Astrocyte (in vitro differentiated cells and primary cell): ENCODE results near the gene ETFA. TPM values are rescaled to one million over a fixed set of nuclear protein-coding genes. Genes with fewer than 3 reads are reported as not detected.

Experiments used
- DNase-seq: peaks from one replicate; pipeline ENCODE4 v3.0.0-alpha.2; 2010; ENCODE audit warnings: low read depth
- FAIRE-seq: peaks from 2 replicates; lab custom pipeline; 2011; peaks lifted over from hg19 to GRCh38; lab: Jason Lieb, UNC
- H2AFZ ChIP-seq: 2 replicates; pipeline ENCODE4 v1.6.0; 2012; ENCODE audit warnings: low read depth, low read length, inconsistent platforms
- H3K27ac ChIP-seq: 2 replicates; pipeline ENCODE4 v1.5.1; 2011; ENCODE audit warnings: low read depth, low read length, inconsistent platforms
- H3K27me3 ChIP-seq: 2 replicates; pipeline ENCODE4 v1.6.0; 2011; ENCODE audit warnings: low read length, inconsistent platforms; ENCODE audit not compliant: insufficient read depth
- H3K36me3 ChIP-seq: 2 replicates; pipeline ENCODE4 v1.5.1; 2011; ENCODE audit warnings: low read length, inconsistent platforms; ENCODE audit not compliant: insufficient read depth
- H3K4me1 ChIP-seq: 2 replicates; pipeline ENCODE4 v1.5.1; 2011; ENCODE audit warnings: low read length, inconsistent platforms; ENCODE audit not compliant: insufficient read depth
- H3K4me2 ChIP-seq: 2 replicates; pipeline ENCODE4 v1.6.0; 2012; ENCODE audit warnings: low read length, inconsistent platforms
- H3K4me3 ChIP-seq: 2 replicates; pipeline ENCODE4 v1.5.1; 2011; ENCODE audit warnings: low read depth, mild to moderate bottlenecking, low read length, inconsistent platforms; ENCODE audit not compliant: insufficient read depth
- H3K79me2 ChIP-seq: 2 replicates; pipeline ENCODE4 v1.6.0; 2012; ENCODE audit warnings: mild to moderate bottlenecking, low read length, inconsistent platforms; ENCODE audit not compliant: insufficient read depth
- H3K9ac ChIP-seq: 2 replicates; pipeline ENCODE4 v1.6.0; 2012; ENCODE audit warnings: mild to moderate bottlenecking, low read length, inconsistent platforms
- H3K9me3 ChIP-seq: 2 replicates; pipeline ENCODE4 v1.5.1; 2012; ENCODE audit warnings: low read depth, mild to moderate bottlenecking, low read length, inconsistent platforms; ENCODE audit not compliant: insufficient read depth
- H4K20me1 ChIP-seq: 2 replicates; pipeline ENCODE4 v1.6.0; 2012; ENCODE audit warnings: low read length, inconsistent platforms; ENCODE audit not compliant: insufficient read depth
- H3K27ac Mint-ChIP-seq: one replicate; pipeline ENCODE4 v1.8.0; 2021; ENCODE audit warnings: mild to moderate bottlenecking, mixed read lengths; ENCODE audit not compliant: unreplicated experiment
- H3K27me3 Mint-ChIP-seq: one replicate; pipeline ENCODE4 v1.8.0; 2021; ENCODE audit warnings: low read depth, mixed read lengths; ENCODE audit not compliant: unreplicated experiment
- H3K36me3 Mint-ChIP-seq: one replicate; pipeline ENCODE4 v1.8.0; 2021; ENCODE audit warnings: low read depth, mixed read lengths; ENCODE audit not compliant: unreplicated experiment
- H3K4me1 Mint-ChIP-seq: one replicate; pipeline ENCODE4 v1.8.0; 2021; ENCODE audit warnings: low read depth, mixed read lengths; ENCODE audit not compliant: unreplicated experiment
- H3K4me3 Mint-ChIP-seq: one replicate; pipeline ENCODE4 v1.8.0; 2021; ENCODE audit warnings: mild to moderate bottlenecking, moderate library complexity, mixed read lengths; ENCODE audit not compliant: unreplicated experiment
- H3K9me3 Mint-ChIP-seq: one replicate; pipeline ENCODE4 v1.8.0; 2021; ENCODE audit warnings: mild to moderate bottlenecking, mixed read lengths; ENCODE audit not compliant: unreplicated experiment
- CTCF ChIP-seq: IDR thresholded peaks from 2 replicates; pipeline ENCODE4 v1.5.1; 2011; ENCODE audit warnings: low read depth, mild to moderate bottlenecking, inconsistent platforms, low read length, moderate library complexity; ENCODE audit not compliant: insufficient read depth
- EZH2 ChIP-seq: IDR thresholded peaks from 2 replicates; pipeline ENCODE4 v1.6.1; 2012; ENCODE audit warnings: mild to moderate bottlenecking, low read length, inconsistent platforms; ENCODE audit not compliant: insufficient read depth
- total RNA-seq: library from RNA; stranded (reverse); gene quantifications from 2 replicates; pipeline ENCODE4 v1.2.1, GENCODE V29; 2021

The ETFA gene
- total RNA-seq, 1 donor from 2014 or later = 126 TPM

GRCh38 chr15:76353023-76353577, 41.8 kb upstream of the ETFA start:
- Histone ChIP-seq H3K27ac (no peak overlapping the region), H3K27me3 (no peaks in the 10 kb centered on the region), H3K4me1 (no peaks in the 10 kb centered on the region), H3K79me2 (no peaks in the 10 kb centered on the region), H3K4me2 (no peak overlapping the region), H3K9me3 (no peaks in the 10 kb centered on the region), H4K20me1 (no peaks in the 10 kb centered on the region), H3K9ac (no peak overlapping the region), H3K36me3 (no peaks in the 10 kb centered on the region), H2AFZ (no peak overlapping the region), H3K4me3 (no peak overlapping the region)
- peak; percentile 55 for FAIRE-seq
- Mint-ChIP-seq H3K27me3 (peaks cover 29% of the 10 kb centered on the region), H3K4me1 (peaks cover 4% of the 10 kb centered on the region), H3K27ac (no peak overlapping the region), H3K9me3 (no peaks in the 10 kb centered on the region), H3K36me3 (no peaks in the 10 kb centered on the region), H3K4me3 (no peak overlapping the region)
- no peak for TF ChIP-seq CTCF
- no peak for TF ChIP-seq EZH2
- DNase-seq = no peak

GRCh38 chr15:76349301-76350070, 38.2 kb upstream of the ETFA start:
- no peaks in the 10 kb centered on the region for H3K36me3 ChIP-seq
- Mint-ChIP-seq H3K36me3 (no peaks in the 10 kb centered on the region), H3K27ac (no peak overlapping the region), H3K4me1 (peaks cover 9% of the 10 kb centered on the region), H3K4me3 (no peak overlapping the region), H3K27me3 (peaks cover 38% of the 10 kb centered on the region), H3K9me3 (peaks cover 6% of the 10 kb centered on the region)
- no peak overlapping the region for H2AFZ ChIP-seq
- H3K4me2 ChIP-seq = no peak overlapping the region
- peaks cover 12% of the 10 kb centered on the region for H3K4me1 ChIP-seq
- H3K4me3 ChIP-seq = no peak overlapping the region
- DNase-seq (no peak), FAIRE-seq (no peak)
- no peaks in the 10 kb centered on the region for H3K9me3 ChIP-seq
- TF ChIP-seq EZH2 (no peak), CTCF (no peak)
- no peak overlapping the region for H3K27ac ChIP-seq
- H3K27me3 ChIP-seq = peaks cover 36% of the 10 kb centered on the region
- peaks cover 10% of the 10 kb centered on the region for H4K20me1 ChIP-seq
- no peaks in the 10 kb centered on the region for H3K79me2 ChIP-seq
- H3K9ac ChIP-seq = no peak overlapping the region
